ENCODE measurements around the gene MAST4. TPM values are rescaled to one million over a fixed set of nuclear protein-coding genes. Genes with fewer than 3 reads are reported as not detected.

The MAST4 gene
- total and polyA plus RNA-seq, 2 of the 4 experiments (the other 2 are of a cell fraction), result 4.8 to 6.8 TPM

DNA sequence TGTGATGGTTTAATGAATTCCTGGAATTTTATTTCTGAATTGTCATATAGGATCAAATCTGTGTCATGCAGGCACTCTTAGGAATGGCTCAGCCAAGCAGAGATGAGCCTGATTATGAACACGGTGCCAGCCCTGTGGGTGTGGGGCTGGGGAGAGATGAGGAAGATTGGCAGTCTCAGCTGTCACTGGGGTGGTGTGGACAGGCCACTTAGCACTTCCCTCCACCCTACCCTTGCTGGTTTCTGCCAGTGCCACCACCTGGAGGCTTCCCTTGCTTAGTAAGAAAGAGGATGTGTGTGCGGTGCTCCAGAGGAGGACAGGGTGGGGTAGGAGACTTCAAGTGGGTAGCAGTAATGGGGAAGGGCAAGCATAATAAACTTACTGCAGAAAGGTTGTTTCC, 373.8 kb downstream of the MAST4 start:
- no peak for DNase-seq
- Histone ChIP-seq H3K27me3 (ENCODE audit: control insufficient read depth, insufficient read depth, low read length) (no peaks in the 10 kb centered on the region), H2AK5ac (ENCODE audit: low read depth, low read length) (no peak overlapping the region), H3K9me1 (ENCODE audit: insufficient read depth, low read length) (peaks cover 7% of the 10 kb centered on the region; the same call in 1 of the 2 replicates), H3K14ac (replicated peaks; ENCODE audit: low read depth, low read length) (no peak overlapping the region), H2BK15ac (ENCODE audit: low read depth, low read length) (no peak overlapping the region), H4K5ac (ENCODE audit: low read depth, low read length) (no peak overlapping the region), H3K23ac (ENCODE audit: low read depth, low read length) (no peak overlapping the region), H4K20me1 (ENCODE audit: insufficient read depth, low read length) (no peaks in the 10 kb centered on the region), H4K91ac (ENCODE audit: insufficient read depth, low read depth, low read length) (no peak overlapping the region), H3K36me3 (ENCODE audit: control insufficient read depth, insufficient read depth, low read length) (no peaks in the 10 kb centered on the region), H3K9ac (ENCODE audit: low read depth, low read length) (no peak overlapping the region), H3K4ac (ENCODE audit: low read depth, low read length) (no peak overlapping the region), H3K79me1 (ENCODE audit: low read depth in 1 of 2, low read length in 2 of 2) (no peaks in the 10 kb centered on the region), H2BK20ac (ENCODE audit: low read depth, low read length) (no peak overlapping the region), H4K8ac (ENCODE audit: low read depth in 2 of 2, low read length in 2 of 2) (no peak overlapping the region), H3K4me1 (ENCODE audit: control insufficient read depth, insufficient read depth, low read length) (peaks cover 3% of the 10 kb centered on the region; the same call in 1 of the 2 replicates), H3K4me3 (ENCODE audit: insufficient read depth, low read depth, low read length) (no peak overlapping the region), H3K9me3 (ENCODE audit: control insufficient read depth, insufficient read depth, low read length) (no peaks in the 10 kb centered on the region), H3K18ac (ENCODE audit: low read depth, low read length) (no peak overlapping the region), H3K27ac (ENCODE audit: insufficient read depth, low read length) (no peak overlapping the region), H2AFZ (replicated peaks; ENCODE audit: low read length, poor library complexity) (no peak overlapping the region), H3K56ac (ENCODE audit: extremely low read depth, insufficient read depth, low read length) (no peak overlapping the region), H2BK5ac (ENCODE audit: low read depth, low read length, poor library complexity, severe bottlenecking) (no peak overlapping the region), H2AK9ac (replicated peaks; ENCODE audit: low read depth, low read length, poor library complexity) (peak overlapping the region; percentile 31), H2BK120ac (ENCODE audit: low read depth, low read length) (no peak overlapping the region), H3K4me2 (ENCODE audit: low read depth, low read length) (no peak overlapping the region)
- in situ Hi-C loops (cut with MboI; ENCODE audit: low sequenced_read_pairs) (no loop called here), intact Hi-C loops (cut with micrococcal nuclease) (loop anchor here (10.0 kb wide), 1 partner anchor 145 kb away; no protein-coding TSS in a partner anchor), dilution Hi-C loops (cut with HindIII; ENCODE audit: low sequenced_read_pairs, unreplicated experiment) (no loop called here)
- no TSS peak for BruUV-seq (replicated peaks)
- no peak for ATAC-seq (ENCODE audit: low read depth)
- TF ChIP-seq MAZ (IDR thresholded peaks at IDR 0.05; ENCODE audit: borderline replicate concordance, low read depth, low read length), result no peak
- TF ChIP-seq FOS (IDR thresholded peaks at IDR 0.05; ENCODE audit: low read depth, low read length), result no peak
- TF ChIP-seq ELK1 (IDR thresholded peaks at IDR 0.05; ENCODE audit: borderline replicate concordance, low read depth, low read length), result no peak
- no peak for TF ChIP-seq MAFK (IDR thresholded peaks at IDR 0.05; ENCODE audit: low read depth, low read length)
- no peak for TF ChIP-seq BHLHE40 (IDR thresholded peaks at IDR 0.05; ENCODE audit: low read depth, low read length)
- TF ChIP-seq CHD1 (IDR thresholded peaks at IDR 0.05; ENCODE audit: low read depth, low read length), result no peak
- no peak for TF ChIP-seq RCOR1 (IDR thresholded peaks at IDR 0.05; ENCODE audit: insufficient replicate concordance, low read length)
- no peak for TF ChIP-seq POLR2A (IDR thresholded peaks at IDR 0.05; ENCODE audit: low read depth, low read length)
- no peak for TF ChIP-seq NFE2L2 (IDR thresholded peaks at IDR 0.05; ENCODE audit: low read depth, low read length)
- TF ChIP-seq RFX5 (IDR thresholded peaks at IDR 0.05; ENCODE audit: low read depth, low read length), result no peak
- no peak for TF ChIP-seq RAD21 (IDR thresholded peaks at IDR 0.05; ENCODE audit: low read length)
- no peak for TF ChIP-seq SMC3 (IDR thresholded peaks at IDR 0.05; ENCODE audit: low read depth, low read length)
- WGBS, 2 experiments (ENCODE audit: extremely low coverage in 2 of 2, insufficient read length in 1 of 2), result no CpG with 5 or more reads among the region's 2 CpGs
- ChIA-PET CTCF (interaction anchor here (0.6 kb wide), 1 partner anchor 168 kb away, joined by 3 read pairs; no protein-coding TSS in a partner anchor), POLR2A (ENCODE audit: unreplicated experiment) (no interaction called here)

All from IMR-90 (cell line).